HG02970 (cell line): ENCODE results near the gene AMH.

Experiments used
- ATAC-seq: cut with Tn5 transposase; IDR thresholded peaks from one replicate; pipeline ENCODE4 v1.9.1; 2021; ENCODE audit warnings: mild to moderate bottlenecking, moderate library complexity, moderate number of reproducible peaks; ENCODE audit not compliant: unreplicated experiment, low FRiP score

Gene AMH

DNA sequence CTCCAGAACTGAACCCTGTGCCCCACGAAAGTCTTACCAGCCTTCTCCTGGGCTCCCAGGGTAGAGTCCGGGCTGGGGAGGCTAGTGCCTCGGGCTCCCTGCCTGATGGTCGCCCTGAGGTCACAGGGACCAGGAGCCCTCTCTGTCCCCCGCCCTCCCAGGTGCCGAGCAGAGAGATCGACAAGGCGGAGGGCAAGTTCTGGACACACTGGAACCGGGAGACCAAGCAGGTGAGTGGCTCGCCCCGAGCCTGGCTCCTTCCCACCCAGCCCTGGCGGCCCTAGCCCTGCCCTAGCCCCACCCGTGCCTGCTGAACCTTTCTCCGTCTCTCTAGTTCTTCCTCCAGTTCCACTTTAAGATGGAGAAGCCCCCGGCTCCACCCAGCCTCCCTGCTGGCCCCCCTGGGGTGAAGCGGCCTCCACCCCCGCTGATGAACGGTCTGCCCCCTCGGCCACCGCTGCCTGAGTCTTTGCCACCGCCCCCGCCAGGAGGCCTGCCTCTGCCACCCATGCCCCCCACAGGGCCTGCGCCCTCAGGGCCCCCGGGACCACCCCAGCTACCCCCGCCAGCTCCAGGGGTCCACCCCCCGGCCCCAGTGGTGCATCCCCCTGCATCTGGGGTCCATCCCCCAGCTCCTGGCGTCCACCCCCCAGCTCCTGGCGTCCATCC is 1.6 kb upstream of the AMH start:
- no peak for ATAC-seq

DNA sequence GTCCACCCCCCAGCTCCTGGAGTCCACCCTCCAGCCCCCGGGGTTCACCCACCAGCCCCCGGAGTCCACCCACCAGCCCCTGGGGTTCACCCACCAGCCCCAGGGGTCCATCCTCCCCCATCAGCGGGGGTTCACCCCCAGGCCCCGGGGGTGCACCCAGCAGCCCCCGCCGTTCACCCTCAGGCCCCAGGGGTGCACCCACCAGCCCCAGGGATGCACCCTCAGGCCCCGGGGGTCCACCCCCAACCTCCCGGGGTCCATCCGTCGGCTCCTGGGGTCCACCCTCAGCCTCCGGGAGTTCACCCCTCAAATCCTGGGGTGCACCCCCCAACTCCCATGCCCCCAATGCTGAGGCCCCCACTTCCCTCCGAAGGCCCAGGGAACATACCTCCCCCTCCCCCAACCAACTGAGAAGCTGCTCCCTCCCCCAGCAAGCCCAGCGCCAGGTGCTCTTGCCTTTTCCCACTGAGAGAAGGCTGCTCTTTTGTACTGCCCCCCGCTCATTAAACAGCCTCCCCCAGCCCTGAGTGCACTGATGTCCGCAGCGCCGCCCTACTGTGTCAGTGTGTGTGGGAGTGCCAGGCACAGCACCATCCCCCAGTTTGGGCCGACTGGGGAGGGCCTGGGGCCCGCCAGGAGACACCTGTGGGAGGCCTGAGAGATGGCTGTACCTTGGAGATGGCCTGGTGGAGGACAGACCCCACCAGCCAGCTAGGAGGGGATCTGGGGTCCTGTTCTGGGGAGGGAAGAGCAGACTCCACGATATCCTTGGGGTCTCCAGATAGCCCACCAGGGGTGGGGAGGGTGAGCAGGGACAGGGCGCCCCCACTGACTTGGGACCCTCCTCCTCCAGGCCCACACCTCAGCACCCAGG is 750 bp upstream of the AMH start:
- no peak for ATAC-seq

DNA sequence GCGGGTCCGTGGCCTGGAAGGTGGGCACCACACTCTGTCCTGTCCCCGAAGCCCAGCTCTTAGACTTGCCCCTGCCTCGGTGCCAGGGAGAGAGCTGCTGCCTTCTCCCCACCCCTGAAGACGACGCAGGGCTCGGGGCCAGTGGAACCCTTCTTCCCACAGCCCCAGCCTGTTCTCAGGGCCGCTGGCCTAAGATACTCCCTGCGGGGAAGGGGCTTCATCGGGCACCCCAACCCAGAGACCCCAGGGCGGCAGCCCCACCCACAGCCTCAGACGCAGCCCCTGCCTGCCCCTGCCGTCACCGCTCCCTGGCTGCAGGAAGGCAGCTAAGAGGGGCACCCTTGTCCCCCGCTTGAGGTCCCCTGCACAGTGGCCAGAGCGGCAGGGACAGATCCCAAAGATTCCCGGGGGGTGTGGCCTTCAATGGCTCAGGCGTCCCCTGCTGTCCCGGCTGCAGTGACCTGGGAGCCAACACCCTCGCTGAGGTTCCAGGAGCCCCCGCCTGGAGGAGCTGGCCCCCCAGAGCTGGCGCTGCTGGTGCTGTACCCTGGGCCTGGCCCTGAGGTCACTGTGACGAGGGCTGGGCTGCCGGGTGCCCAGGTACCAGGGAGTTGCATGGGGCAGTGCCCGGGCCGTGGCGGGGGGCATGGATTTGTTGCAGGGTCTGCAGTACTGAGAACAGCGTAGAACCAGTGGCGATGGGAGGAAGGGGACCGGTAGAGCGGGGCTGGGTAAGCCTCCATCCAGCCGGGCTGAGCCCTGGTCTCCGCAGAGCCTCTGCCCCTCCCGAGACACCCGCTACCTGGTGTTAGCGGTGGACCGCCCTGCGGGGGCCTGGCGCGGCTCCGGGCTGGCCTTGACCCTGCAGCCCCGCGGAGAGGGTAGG is 1.0 kb downstream of the AMH start:
- no peak for ATAC-seq

DNA sequence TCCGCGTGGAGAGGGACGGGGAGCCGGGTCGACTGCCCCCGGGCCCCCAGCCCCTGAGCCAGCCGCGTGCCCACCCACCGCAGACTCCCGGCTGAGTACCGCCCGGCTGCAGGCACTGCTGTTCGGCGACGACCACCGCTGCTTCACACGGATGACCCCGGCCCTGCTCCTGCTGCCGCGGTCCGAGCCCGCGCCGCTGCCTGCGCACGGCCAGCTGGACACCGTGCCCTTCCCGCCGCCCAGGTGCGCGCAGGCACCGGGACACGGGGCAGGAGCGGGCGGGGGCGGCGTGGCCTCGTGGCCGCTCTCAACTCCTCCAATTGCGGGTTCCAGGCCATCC is 1.6 kb downstream of the AMH start:
- no peak for ATAC-seq

DNA sequence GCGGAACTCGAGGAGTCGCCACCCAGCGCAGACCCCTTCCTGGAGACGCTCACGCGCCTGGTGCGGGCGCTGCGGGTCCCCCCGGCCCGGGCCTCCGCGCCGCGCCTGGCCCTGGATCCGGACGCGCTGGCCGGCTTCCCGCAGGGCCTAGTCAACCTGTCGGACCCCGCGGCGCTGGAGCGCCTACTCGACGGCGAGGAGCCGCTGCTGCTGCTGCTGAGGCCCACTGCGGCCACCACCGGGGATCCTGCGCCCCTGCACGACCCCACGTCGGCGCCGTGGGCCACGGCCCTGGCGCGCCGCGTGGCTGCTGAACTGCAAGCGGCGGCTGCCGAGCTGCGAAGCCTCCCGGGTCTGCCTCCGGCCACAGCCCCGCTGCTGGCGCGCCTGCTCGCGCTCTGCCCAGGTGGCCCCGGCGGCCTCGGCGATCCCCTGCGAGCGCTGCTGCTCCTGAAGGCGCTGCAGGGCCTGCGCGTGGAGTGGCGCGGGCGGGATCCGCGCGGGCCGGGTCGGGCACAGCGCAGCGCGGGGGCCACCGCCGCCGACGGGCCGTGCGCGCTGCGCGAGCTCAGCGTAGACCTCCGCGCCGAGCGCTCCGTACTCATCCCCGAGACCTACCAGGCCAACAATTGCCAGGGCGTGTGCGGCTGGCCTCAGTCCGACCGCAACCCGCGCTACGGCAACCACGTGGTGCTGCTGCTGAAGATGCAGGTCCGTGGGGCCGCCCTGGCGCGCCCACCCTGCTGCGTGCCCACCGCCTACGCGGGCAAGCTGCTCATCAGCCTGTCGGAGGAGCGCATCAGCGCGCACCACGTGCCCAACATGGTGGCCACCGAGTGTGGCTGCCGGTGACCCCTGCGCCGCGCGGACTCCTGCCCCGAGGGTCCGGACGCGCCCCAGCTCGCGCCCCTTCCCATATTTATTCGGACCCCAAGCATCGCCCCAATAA is 2.3 kb downstream of the AMH start:
- ATAC-seq = no peak

- ATAC-seq = no peak
Measured at GRCh38 chr19:2252055-2252796, 3.1 kb downstream of the AMH start.

GRCh38 chr19:2252797-2253105 is 3.6 kb downstream of the AMH start:
- no peak for ATAC-seq

GRCh38 chr19:2253106-2254063 is 4.3 kb downstream of the AMH start:
- ATAC-seq = no peak

DNA sequence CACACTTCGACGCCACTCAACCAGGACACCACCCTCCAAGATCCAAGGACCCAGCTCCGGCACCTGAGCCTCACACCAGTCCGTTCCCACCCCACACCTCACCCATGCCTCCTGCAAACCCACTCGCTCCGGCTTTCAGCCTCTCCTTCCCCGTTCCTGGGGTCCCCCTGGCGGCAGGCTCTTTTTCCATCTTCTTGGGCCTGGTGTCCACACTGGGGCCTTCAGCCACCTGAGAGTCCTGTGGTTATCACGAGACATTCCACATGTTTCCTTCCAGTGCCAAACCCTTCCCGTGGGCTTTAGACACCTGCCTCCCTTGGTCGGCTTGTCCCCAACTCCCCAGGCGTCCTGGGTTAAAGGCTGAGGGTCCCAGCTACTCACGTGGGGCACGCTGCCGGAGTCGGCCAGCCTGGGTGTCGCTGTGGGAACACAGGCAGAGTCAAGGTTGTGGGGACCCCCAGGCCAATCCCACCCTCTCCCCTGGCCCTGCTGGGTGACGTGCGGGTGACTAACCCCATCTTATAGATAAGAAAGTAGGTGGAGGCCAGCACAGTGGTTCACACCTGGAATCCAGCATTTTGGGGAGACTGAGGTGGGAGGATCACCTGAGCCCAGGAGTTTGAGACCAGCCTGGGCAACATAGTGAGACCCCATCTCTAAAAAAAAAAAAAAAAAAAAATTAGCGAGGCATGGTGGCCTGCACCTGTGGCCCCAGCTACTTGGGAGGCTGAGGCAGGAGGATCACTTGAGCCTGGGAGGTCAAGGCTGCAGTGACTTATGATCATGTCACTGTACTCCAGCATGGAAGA is 5.1 kb downstream of the AMH start:
- no peak for ATAC-seq

DNA sequence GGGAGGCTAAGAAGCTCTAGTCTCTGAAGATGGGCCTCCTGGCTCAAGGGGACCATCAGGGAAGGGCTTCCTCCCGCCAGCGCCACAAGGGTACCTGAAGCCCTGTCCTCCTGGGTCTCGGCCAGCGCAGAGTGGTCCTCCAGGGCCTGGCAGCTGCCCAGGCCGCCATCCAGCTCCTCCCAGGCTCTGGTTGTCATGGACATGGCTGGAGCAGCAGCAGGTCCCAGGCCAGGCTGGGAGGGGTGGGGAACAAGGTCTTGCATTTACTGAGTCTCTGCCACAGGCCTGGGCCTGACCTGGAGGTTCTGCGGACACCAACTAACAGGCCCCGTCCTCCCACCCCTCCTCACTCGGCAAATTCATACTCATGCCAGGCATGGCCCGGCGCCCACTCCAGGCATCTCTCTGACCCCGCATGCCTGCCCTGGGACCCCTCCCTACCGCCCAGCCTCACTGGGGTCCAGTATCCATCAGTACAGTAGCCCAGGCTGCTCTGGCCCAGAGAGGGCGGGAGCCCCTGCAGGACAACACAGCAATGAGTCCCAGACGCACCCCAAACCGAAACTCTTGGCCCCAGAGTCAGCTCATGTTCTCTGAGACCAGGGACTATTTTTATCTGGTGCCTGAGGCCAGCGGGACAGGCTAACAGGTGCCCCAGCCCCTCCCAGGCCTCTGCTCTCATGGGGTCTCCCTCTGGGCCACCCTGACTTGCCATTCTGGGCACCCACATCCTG is 6.2 kb downstream of the AMH start:
- ATAC-seq = no peak

DNA sequence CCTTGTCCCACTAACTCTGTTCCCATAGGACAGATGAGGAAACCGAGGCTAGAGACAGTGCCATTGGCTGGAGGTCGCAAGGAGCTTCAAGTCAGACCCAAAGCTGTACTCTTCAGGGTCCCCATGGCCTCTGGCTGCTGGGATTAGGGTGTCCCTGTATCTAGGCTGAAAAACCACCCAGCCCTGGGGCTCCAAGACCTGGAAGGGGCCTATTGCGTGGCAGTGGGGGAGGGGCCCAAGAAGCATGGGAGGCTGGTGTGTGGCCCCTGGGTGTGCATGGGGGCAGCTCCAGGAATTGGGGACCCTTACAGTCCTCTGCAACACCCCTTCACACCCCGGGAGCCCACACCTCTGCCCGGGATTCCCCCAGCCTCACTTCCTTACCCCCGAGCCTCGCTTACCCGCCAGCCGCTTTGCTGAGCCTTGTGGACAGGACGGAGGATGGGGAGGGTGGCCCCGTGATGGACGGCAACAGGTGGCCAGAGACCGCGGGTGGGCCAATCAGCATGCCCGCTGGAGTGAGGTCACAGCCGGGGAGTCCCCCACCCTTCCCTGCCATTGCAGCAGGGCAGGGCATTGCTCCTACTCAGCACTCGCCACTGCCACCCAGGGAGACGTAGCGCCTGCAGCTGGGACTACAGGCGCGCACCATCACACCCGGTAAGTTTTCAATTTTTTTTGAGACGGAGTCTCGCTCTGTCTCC is 7.0 kb downstream of the AMH start, which contains the start of gene JSRP1:
TSS of gene JSRP1 (minus strand) at position 436 of the 704 bp plus-strand sequence. CDS start 1,103 bp downstream, outside the sequence.
- no peak for ATAC-seq

- ATAC-seq = no peak
Measured at GRCh38 chr19:2259336-2259735, 10.2 kb downstream of the AMH start.

DNA sequence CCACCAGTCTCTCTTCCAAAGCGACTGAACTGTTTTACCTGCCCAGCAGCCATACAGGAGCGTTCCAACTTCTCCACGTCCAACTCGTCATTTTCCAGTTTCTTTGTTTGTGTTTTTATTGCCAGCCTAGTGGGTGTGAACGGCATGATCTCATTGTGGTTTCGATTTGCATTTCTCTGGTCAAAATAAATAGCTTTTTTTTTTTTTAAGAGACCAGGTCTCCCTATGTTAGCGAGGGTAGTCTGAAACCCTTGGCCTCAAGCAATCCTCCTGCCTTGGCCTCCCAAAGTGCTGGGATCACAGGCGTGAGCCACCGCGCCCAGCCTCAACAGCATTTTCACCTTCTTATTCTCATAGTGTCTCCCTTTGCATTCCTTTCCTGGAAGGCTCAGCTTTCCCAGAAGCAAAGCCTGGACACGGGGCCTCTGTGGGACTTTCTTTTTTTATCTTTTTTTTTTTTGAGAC is 11.2 kb downstream of the AMH start:
- ATAC-seq = no peak

GRCh38 chr19:2261438-2262172 is 12.5 kb downstream of the AMH start:
- ATAC-seq = no peak
